GM23338 (cell line): Measurements from ENCODE around the gene AQP7. TPM values are rescaled to one million over a fixed set of nuclear protein-coding genes. Genes with fewer than 3 reads are reported as not detected.

Experiments used
- ATAC-seq: fragments of 200-7000 bp; cut with Tn5 transposase; 3 replicates; pipeline ENCODE4 v1.9.1; 2020
- DNase-seq: peaks from one replicate; pipeline ENCODE4 v3.0.0-alpha.2; 2015; ENCODE audit warnings: low spot score
- H2AFZ ChIP-seq: fragments of 200-600 bp; sonication (generic); 2 replicates; pipeline ENCODE4 v1.8.0; 2016; ENCODE audit warnings: antibody characterized with exemption, mild to moderate bottlenecking, moderate library complexity
- H3F3A ChIP-seq: fragments of 200-600 bp; sonication (generic); replicated peaks from 2 replicates; pipeline ENCODE4 v1.8.0; 2017; ENCODE audit warnings: antibody characterized with exemption, mixed run types, low read depth
- H3K27ac ChIP-seq: fragments of 200-600 bp; sonication (generic); 2 replicates; pipeline ENCODE4 v1.6.1; 2016; ENCODE audit warnings: low read depth
- H3K27me3 ChIP-seq: fragments of 200-600 bp; sonication (generic); 2 replicates; pipeline ENCODE4 v1.8.0; 2016; ENCODE audit warnings: mild to moderate bottlenecking, mixed run types, moderate library complexity; ENCODE audit not compliant: insufficient read depth
- H3K36me3 ChIP-seq: fragments of 200-600 bp; sonication (generic); 2 replicates; pipeline ENCODE4 v1.8.0; 2016; ENCODE audit warnings: mild to moderate bottlenecking; ENCODE audit not compliant: insufficient read depth
- H3K4me1 ChIP-seq: fragments of 200-600 bp; sonication (generic); 2 replicates; pipeline ENCODE4 v1.8.0; 2016; ENCODE audit warnings: mild to moderate bottlenecking, moderate library complexity; ENCODE audit not compliant: insufficient read depth
- H3K4me2 ChIP-seq: fragments of 200-600 bp; sonication (generic); 2 replicates; pipeline ENCODE4 v1.7.1; 2017; ENCODE audit warnings: mixed run types
- H3K4me3 ChIP-seq: fragments of 200-600 bp; sonication (generic); 2 replicates; pipeline ENCODE4 v1.6.1; 2016; ENCODE audit warnings: mixed run types
- H3K79me2 ChIP-seq: fragments of 200-600 bp; sonication (generic); replicated peaks from 2 replicates; pipeline ENCODE4 v1.8.0; 2017; ENCODE audit warnings: mild to moderate bottlenecking; ENCODE audit not compliant: insufficient read depth
- H3K9me2 ChIP-seq: fragments of 200-600 bp; sonication (generic); 2 replicates; pipeline ENCODE4 v1.8.0; 2017; ENCODE audit not compliant: insufficient read depth
- H4K20me1 ChIP-seq: fragments of 200-600 bp; sonication (generic); replicated peaks from 2 replicates; pipeline ENCODE4 v1.8.0; 2017; ENCODE audit warnings: mild to moderate bottlenecking; ENCODE audit not compliant: insufficient read depth
- H3K27ac Mint-ChIP-seq: 2 replicates; pipeline ENCODE4 v1.8.0; 2020; ENCODE audit warnings: inconsistent platforms, mild to moderate bottlenecking, moderate library complexity, mixed read lengths
- H3K27me3 Mint-ChIP-seq: 3 replicates; pipeline ENCODE4 v1.8.0; 2022; ENCODE audit warnings: low read depth, mild to moderate bottlenecking, moderate library complexity, mixed read lengths, inconsistent platforms; ENCODE audit not compliant: insufficient read depth, poor library complexity
- H3K36me3 Mint-ChIP-seq: 3 replicates; pipeline ENCODE4 v1.8.0; 2021; ENCODE audit warnings: low read depth, mild to moderate bottlenecking, inconsistent platforms, moderate library complexity, mixed read lengths
- H3K4me1 Mint-ChIP-seq: 3 replicates; pipeline ENCODE4 v1.8.0; 2020; ENCODE audit warnings: mild to moderate bottlenecking, inconsistent platforms, mixed read lengths
- H3K4me3 Mint-ChIP-seq: 3 replicates; pipeline ENCODE4 v1.8.0; 2021; ENCODE audit warnings: moderate library complexity, mild to moderate bottlenecking, inconsistent platforms, mixed read lengths
- H3K9me3 Mint-ChIP-seq: 3 replicates; pipeline ENCODE4 v1.8.0; 2020; ENCODE audit warnings: moderate library complexity, mild to moderate bottlenecking, inconsistent platforms, mixed read lengths
- CREB1 ChIP-seq: fragments of 250-450 bp; sonication (Bioruptor Pico); IDR thresholded peaks from 2 replicates; pipeline ENCODE4 v1.5.0; 2020; ENCODE audit warnings: low read depth, mild to moderate bottlenecking, moderate library complexity
- ETS1 ChIP-seq: IDR thresholded peaks from 2 replicates; pipeline ENCODE4 v1.6.1; 2016; ENCODE audit warnings: antibody characterized with exemption
- EZH2 ChIP-seq: fragments of 200-600 bp; sonication (generic); IDR thresholded peaks from one replicate; pipeline ENCODE4 v1.8.0; 2017; ENCODE audit warnings: antibody characterized with exemption, mild to moderate bottlenecking, low read depth; ENCODE audit not compliant: unreplicated experiment
- EZH2phosphoT487 ChIP-seq: fragments of 200-600 bp; sonication (generic); IDR thresholded peaks from one replicate; pipeline ENCODE4 v1.8.1; 2018; ENCODE audit warnings: antibody characterized with exemption; ENCODE audit not compliant: unreplicated experiment
- JUNB ChIP-seq: IDR thresholded peaks from one replicate; pipeline ENCODE4 v1.6.1; 2016; ENCODE audit warnings: antibody characterized with exemption; ENCODE audit not compliant: unreplicated experiment
- NANOG ChIP-seq: IDR thresholded peaks from 2 replicates; pipeline ENCODE4 v1.6.1; 2016; ENCODE audit warnings: antibody characterized with exemption, borderline replicate concordance
- POLR2AphosphoS5 ChIP-seq: IDR thresholded peaks from 2 replicates; pipeline ENCODE4 v1.6.1; 2016; ENCODE audit warnings: antibody characterized with exemption, low read depth
- STAT1 ChIP-seq: IDR thresholded peaks from one replicate; pipeline ENCODE4 v1.6.1; 2016; ENCODE audit warnings: antibody characterized with exemption; ENCODE audit not compliant: unreplicated experiment
- ZNF114 ChIP-seq: fragments of 250-450 bp; sonication (Bioruptor Pico); IDR thresholded peaks from 2 replicates; pipeline ENCODE4 v1.5.0; 2020; ENCODE audit warnings: mild to moderate bottlenecking, moderate library complexity
- ZNF331 ChIP-seq: fragments of 250-450 bp; sonication (Bioruptor Pico); IDR thresholded peaks from 2 replicates; pipeline ENCODE4 v1.5.0; 2020; ENCODE audit warnings: low read depth, mild to moderate bottlenecking, moderate library complexity
- ZNF462 ChIP-seq: fragments of 250-450 bp; sonication (Bioruptor Pico); IDR thresholded peaks from 2 replicates; pipeline ENCODE4 v1.5.0; 2020; ENCODE audit warnings: mild to moderate bottlenecking, moderate library complexity
- polyA plus RNA-seq: library from polyadenylated mRNA; unstranded; fragments of >200 nt; fragmentation: Nextera tagmentation; extraction: Ambion mirVana; gene quantifications from 2 replicates; pipeline ENCODE4 v1.2.1, GENCODE V29; 2016
- total RNA-seq: library from RNA; depleted of rRNA; stranded (reverse); fragments of >200 nt; shearing (Covaris generic); gene quantifications from 2 replicates; pipeline ENCODE4 v1.2.3, GENCODE V29; 2014
- TF ChIP-seq, protein P1 (sequence below), 2 experiments: fragments of 200-600 bp in 1 of 2; sonication (generic) in 1 of 2; conservative IDR thresholded peaks; 2 replicates each; pipeline versions ENCODE4 v1.5.1 to v1.6.1; 2016 to 2017; ENCODE audit warnings: antibody characterized with exemption in 2 of 2, low read depth in 2 of 2, mild to moderate bottlenecking in 2 of 2, moderate library complexity in 1 of 2
- TF ChIP-seq, protein P2 (sequence below): IDR thresholded peaks from one replicate; pipeline ENCODE4 v1.6.1; 2018; ENCODE audit warnings: antibody characterized with exemption; ENCODE audit not compliant: unreplicated experiment

The AQP7 gene
- total and polyA plus RNA-seq, 2 experiments from 2014 or later = not detected

DNA sequence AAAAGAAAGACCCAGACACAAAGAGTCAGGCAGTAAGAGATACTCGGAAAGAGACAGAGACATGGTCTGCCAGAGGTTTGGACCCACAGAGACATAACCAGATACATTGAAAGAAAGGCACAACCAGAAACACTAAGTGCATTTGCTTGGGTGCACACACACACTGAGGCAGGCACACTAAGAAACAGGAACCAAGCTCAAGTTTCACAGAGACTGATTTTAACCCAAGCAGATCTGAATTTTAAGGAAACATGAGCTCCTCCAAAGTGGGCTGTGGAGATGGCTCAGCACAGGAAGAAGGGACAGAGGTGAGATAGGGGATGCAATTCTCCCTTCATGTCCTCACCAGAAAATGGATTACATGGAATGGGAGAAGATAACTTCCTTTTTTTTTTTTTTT lies 35.5 kb upstream of the AQP7 start:
- no peak overlapping the region for H3K4me2 ChIP-seq
- H3K36me3 ChIP-seq = no peaks in the 10 kb centered on the region
- Mint-ChIP-seq H3K9me3 (no peaks in the 10 kb centered on the region), H3K4me3 (no peak overlapping the region), H3K36me3 (no peaks in the 10 kb centered on the region), H3K27me3 (peaks cover 12% of the 10 kb centered on the region), H3K27ac (no peak overlapping the region), H3K4me1 (peaks cover 10% of the 10 kb centered on the region)
- DNase-seq = no peak
- no peaks in the 10 kb centered on the region for H3F3A ChIP-seq
- peaks cover 3% of the 10 kb centered on the region; the same call in 1 of the 2 replicates for H3K4me1 ChIP-seq
- no peak for ATAC-seq
- no peaks in the 10 kb centered on the region for H4K20me1 ChIP-seq
- H3K79me2 ChIP-seq = no peaks in the 10 kb centered on the region
- no peak overlapping the region for H3K27ac ChIP-seq
- H3K9me2 ChIP-seq = no peaks in the 10 kb centered on the region
- H2AFZ ChIP-seq = no peak overlapping the region
- no peaks in the 10 kb centered on the region for H3K27me3 ChIP-seq
- TF ChIP-seq STAT1 (no peak), ZNF114 (no peak), ZNF331 (CRISPR knock-in tag) (no peak), JUNB (no peak), EZH2phosphoT487 (no peak), CREB1 (CRISPR knock-in tag) (no peak), POLR2AphosphoS5 (no peak), ETS1 (no peak), ZNF462 (CRISPR knock-in tag) (no peak), EZH2 (no peak), NANOG (no peak)
- TF ChIP-seq, protein P1, sequence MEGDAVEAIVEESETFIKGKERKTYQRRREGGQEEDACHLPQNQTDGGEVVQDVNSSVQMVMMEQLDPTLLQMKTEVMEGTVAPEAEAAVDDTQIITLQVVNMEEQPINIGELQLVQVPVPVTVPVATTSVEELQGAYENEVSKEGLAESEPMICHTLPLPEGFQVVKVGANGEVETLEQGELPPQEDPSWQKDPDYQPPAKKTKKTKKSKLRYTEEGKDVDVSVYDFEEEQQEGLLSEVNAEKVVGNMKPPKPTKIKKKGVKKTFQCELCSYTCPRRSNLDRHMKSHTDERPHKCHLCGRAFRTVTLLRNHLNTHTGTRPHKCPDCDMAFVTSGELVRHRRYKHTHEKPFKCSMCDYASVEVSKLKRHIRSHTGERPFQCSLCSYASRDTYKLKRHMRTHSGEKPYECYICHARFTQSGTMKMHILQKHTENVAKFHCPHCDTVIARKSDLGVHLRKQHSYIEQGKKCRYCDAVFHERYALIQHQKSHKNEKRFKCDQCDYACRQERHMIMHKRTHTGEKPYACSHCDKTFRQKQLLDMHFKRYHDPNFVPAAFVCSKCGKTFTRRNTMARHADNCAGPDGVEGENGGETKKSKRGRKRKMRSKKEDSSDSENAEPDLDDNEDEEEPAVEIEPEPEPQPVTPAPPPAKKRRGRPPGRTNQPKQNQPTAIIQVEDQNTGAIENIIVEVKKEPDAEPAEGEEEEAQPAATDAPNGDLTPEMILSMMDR (conservative IDR thresholded peaks at IDR 0.05; ENCODE audit: low read depth in 2 of 2) = no peak
- TF ChIP-seq, protein P2, sequence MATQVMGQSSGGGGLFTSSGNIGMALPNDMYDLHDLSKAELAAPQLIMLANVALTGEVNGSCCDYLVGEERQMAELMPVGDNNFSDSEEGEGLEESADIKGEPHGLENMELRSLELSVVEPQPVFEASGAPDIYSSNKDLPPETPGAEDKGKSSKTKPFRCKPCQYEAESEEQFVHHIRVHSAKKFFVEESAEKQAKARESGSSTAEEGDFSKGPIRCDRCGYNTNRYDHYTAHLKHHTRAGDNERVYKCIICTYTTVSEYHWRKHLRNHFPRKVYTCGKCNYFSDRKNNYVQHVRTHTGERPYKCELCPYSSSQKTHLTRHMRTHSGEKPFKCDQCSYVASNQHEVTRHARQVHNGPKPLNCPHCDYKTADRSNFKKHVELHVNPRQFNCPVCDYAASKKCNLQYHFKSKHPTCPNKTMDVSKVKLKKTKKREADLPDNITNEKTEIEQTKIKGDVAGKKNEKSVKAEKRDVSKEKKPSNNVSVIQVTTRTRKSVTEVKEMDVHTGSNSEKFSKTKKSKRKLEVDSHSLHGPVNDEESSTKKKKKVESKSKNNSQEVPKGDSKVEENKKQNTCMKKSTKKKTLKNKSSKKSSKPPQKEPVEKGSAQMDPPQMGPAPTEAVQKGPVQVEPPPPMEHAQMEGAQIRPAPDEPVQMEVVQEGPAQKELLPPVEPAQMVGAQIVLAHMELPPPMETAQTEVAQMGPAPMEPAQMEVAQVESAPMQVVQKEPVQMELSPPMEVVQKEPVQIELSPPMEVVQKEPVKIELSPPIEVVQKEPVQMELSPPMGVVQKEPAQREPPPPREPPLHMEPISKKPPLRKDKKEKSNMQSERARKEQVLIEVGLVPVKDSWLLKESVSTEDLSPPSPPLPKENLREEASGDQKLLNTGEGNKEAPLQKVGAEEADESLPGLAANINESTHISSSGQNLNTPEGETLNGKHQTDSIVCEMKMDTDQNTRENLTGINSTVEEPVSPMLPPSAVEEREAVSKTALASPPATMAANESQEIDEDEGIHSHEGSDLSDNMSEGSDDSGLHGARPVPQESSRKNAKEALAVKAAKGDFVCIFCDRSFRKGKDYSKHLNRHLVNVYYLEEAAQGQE = no peak
- H3K4me3 ChIP-seq = no peak overlapping the region
